BLaER1 (cell line): Measurements from ENCODE around the gene EGF.
A peak's percentile ranks its signal among the peaks of the same experiment; 100 is the strongest.

Experiments
- H3K27ac ChIP-seq: shearing (Covaris generic); formaldehyde crosslinking; 2 replicates; pipeline ENCODE4 v1.8.1; 2022
- H3K27me3 ChIP-seq: shearing (Covaris generic); formaldehyde crosslinking; 2 replicates; pipeline ENCODE4 v1.8.1; 2022
- H3K36me3 ChIP-seq: shearing (Covaris generic); formaldehyde crosslinking; 2 replicates; pipeline ENCODE4 v1.8.1; 2022
- H3K4me1 ChIP-seq: shearing (Covaris generic); formaldehyde crosslinking; 2 replicates; pipeline ENCODE4 v1.8.1; 2022
- H3K4me2 ChIP-seq: shearing (Covaris generic); formaldehyde crosslinking; 2 replicates; pipeline ENCODE4 v1.8.1; 2022
- H3K4me3 ChIP-seq: shearing (Covaris generic); formaldehyde crosslinking; 2 replicates; pipeline ENCODE4 v1.8.1; 2022
- H3K9ac ChIP-seq: shearing (Covaris generic); formaldehyde crosslinking; 2 replicates; pipeline ENCODE4 v1.8.1; 2022
- H3K9me3 ChIP-seq: shearing (Covaris generic); formaldehyde crosslinking; 2 replicates; pipeline ENCODE4 v1.8.1; 2022
- H4K20me1 ChIP-seq: shearing (Covaris generic); formaldehyde crosslinking; 2 replicates; pipeline ENCODE4 v1.8.1; 2022
- Cebpa-rat ChIP-seq: shearing (Covaris generic); IDR thresholded peaks from 2 replicates; pipeline ENCODE4 v1.8.1; 2022

EGF gene

GRCh38 chr4:110005461-110006056 is 92.9 kb downstream of the EGF start:
- Histone ChIP-seq H3K4me3 (no peak overlapping the region), H3K9me3 (no peaks in the 10 kb centered on the region)

DNA sequence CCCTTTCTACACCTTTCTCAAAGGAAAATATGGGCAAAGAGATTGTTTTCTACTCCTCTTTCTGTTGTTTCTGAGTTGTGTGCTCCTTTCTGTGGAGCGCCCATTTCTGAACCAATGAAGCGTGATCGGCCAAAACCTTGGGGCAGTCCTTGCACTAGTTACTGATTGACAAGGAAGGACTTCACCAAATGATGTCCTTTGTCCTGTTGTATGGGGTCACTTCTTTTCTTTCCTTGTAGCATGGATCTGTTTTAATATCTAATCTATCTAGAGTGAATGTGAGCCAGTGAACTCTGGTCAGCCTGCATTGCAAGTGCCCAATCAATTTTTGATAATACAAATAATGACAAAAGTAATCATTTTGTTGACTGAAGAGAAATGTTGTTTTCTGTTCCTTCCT is 94.5 kb downstream of the EGF start:
- no peaks in the 10 kb centered on the region for H4K20me1 ChIP-seq
- H3K27me3 ChIP-seq = no peaks in the 10 kb centered on the region
- H3K9me3 ChIP-seq = no peaks in the 10 kb centered on the region
- H3K9ac ChIP-seq = no peak overlapping the region
- no peak for TF ChIP-seq Cebpa-rat
- H3K27ac ChIP-seq = no peak overlapping the region
- 0 out of 2 replicates have a peak overlapping the region, but pooled peaks have one; percentile 18 for H3K4me2 ChIP-seq
- no peaks in the 10 kb centered on the region for H3K36me3 ChIP-seq
- no peak overlapping the region for H3K4me3 ChIP-seq
- peaks cover 18% of the 10 kb centered on the region for H3K4me1 ChIP-seq

More at GRCh38 chr4:110005461-110006056, 92.9 kb downstream of the EGF start:
- H3K27me3 ChIP-seq = no peaks in the 10 kb centered on the region
- TF ChIP-seq Cebpa-rat = no peak
- no peak overlapping the region for H3K9ac ChIP-seq
- H3K36me3 ChIP-seq = no peaks in the 10 kb centered on the region
- H3K4me2 ChIP-seq = no peak overlapping the region; the same call in 1 of the 2 replicates
- H4K20me1 ChIP-seq = no peaks in the 10 kb centered on the region
- peaks cover 18% of the 10 kb centered on the region for H3K4me1 ChIP-seq
- H3K27ac ChIP-seq = no peak overlapping the region

GRCh38 chr4:110008540-110008939 is 95.9 kb downstream of the EGF start:
- Histone ChIP-seq H3K9me3 (no peaks in the 10 kb centered on the region), H3K27me3 (no peaks in the 10 kb centered on the region), H4K20me1 (no peaks in the 10 kb centered on the region), H3K9ac (no peak overlapping the region), H3K36me3 (no peaks in the 10 kb centered on the region), H3K27ac (no peak overlapping the region), H3K4me2 (no peak overlapping the region), H3K4me3 (no peak overlapping the region), H3K4me1 (peaks cover 18% of the 10 kb centered on the region)
- no peak for TF ChIP-seq Cebpa-rat

GRCh38 chr4:110009550-110009949 is 96.9 kb downstream of the EGF start:
- Histone ChIP-seq H3K4me3 (no peak overlapping the region), H3K27ac (no peak overlapping the region), H3K27me3 (no peaks in the 10 kb centered on the region), H4K20me1 (no peaks in the 10 kb centered on the region), H3K36me3 (no peaks in the 10 kb centered on the region), H3K9ac (no peak overlapping the region), H3K4me2 (no peak overlapping the region), H3K4me1 (peaks cover 18% of the 10 kb centered on the region), H3K9me3 (no peaks in the 10 kb centered on the region)
- TF ChIP-seq Cebpa-rat = no peak

DNA sequence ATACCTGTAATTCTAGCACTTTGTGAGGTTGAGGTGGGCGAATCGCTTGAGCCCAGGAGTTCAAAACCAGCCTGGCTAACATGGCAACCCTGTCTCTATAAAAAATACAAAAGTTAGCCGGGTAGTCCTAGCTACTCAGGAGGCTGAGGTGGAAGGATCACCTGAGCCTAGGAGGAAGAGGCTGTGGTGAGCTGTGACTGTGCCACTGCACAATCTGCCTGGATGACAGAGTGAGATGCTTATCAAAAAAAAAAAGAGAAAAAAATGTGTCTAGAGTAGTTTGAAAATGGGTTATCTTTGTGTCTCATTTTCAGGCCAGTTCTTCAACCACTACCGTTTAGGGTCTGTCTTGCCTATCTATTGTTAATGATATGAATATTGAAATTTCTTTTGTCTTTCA is 98.1 kb downstream of the EGF start:
- Histone ChIP-seq H3K27me3 (no peaks in the 10 kb centered on the region), H3K36me3 (no peaks in the 10 kb centered on the region), H3K27ac (no peak overlapping the region), H3K4me2 (no peak overlapping the region), H3K4me1 (peaks cover 16% of the 10 kb centered on the region), H3K4me3 (no peak overlapping the region), H4K20me1 (no peaks in the 10 kb centered on the region), H3K9me3 (no peaks in the 10 kb centered on the region), H3K9ac (no peak overlapping the region)
- TF ChIP-seq Cebpa-rat = no peak

- Histone ChIP-seq H3K27ac (no peak overlapping the region), H3K9ac (no peak overlapping the region), H3K36me3 (no peaks in the 10 kb centered on the region), H3K4me3 (no peak overlapping the region), H3K4me2 (no peak overlapping the region), H3K9me3 (peaks cover 5% of the 10 kb centered on the region; the same call in 1 of the 2 replicates), H3K4me1 (no peaks in the 10 kb centered on the region), H4K20me1 (no peaks in the 10 kb centered on the region), H3K27me3 (no peaks in the 10 kb centered on the region)
- no peak for TF ChIP-seq Cebpa-rat
These were observed 100.2 kb downstream of the EGF start for GRCh38 chr4:110012917-110013316.

DNA sequence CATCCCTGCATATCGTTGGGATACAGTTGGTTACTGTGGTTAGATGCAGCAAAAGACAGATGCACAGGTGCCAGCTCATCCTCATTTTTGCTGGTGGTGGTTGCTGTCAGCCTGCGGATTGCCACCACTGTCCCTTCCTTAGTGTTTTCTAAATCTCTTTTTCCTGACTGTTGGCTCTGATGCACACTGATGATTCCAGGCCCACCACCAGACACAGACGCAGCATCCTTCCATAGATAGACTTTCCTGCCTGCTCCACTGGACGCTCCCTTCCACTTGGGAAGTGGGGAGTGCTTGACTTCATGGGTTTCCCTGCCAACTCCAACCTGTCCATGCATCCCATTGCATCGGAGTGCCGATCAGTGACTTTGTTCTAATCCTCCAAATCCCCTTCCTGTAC is 101.5 kb downstream of the EGF start:
- H3K9ac ChIP-seq = no peak overlapping the region
- no peaks in the 10 kb centered on the region for H3K4me1 ChIP-seq
- no peaks in the 10 kb centered on the region for H3K36me3 ChIP-seq
- no peak for TF ChIP-seq Cebpa-rat
- no peak overlapping the region for H3K27ac ChIP-seq
- H4K20me1 ChIP-seq = no peaks in the 10 kb centered on the region
- H3K4me3 ChIP-seq = no peak overlapping the region
- H3K4me2 ChIP-seq = no peak overlapping the region
- H3K27me3 ChIP-seq = no peaks in the 10 kb centered on the region
- H3K9me3 ChIP-seq = peaks cover 5% of the 10 kb centered on the region; the same call in 1 of the 2 replicates

- Histone ChIP-seq H3K27ac (no peak overlapping the region), H3K4me3 (no peak overlapping the region), H3K4me1 (peaks cover 17% of the 10 kb centered on the region), H3K4me2 (no peak overlapping the region), H3K9ac (no peak overlapping the region), H3K27me3 (no peaks in the 10 kb centered on the region), H3K9me3 (peaks cover 5% of the 10 kb centered on the region), H4K20me1 (no peaks in the 10 kb centered on the region), H3K36me3 (no peaks in the 10 kb centered on the region)
- TF ChIP-seq Cebpa-rat = no peak
These were observed 106.5 kb downstream of the EGF start for GRCh38 chr4:110019153-110019552.

- H3K4me3 ChIP-seq = no peak overlapping the region
- no peak overlapping the region for H3K9ac ChIP-seq
- no peak overlapping the region for H3K27ac ChIP-seq
- H3K4me2 ChIP-seq = no peak overlapping the region; the same call in 1 of the 2 replicates
- no peaks in the 10 kb centered on the region for H3K36me3 ChIP-seq
- H3K27me3 ChIP-seq = no peaks in the 10 kb centered on the region
- TF ChIP-seq Cebpa-rat = no peak
- H4K20me1 ChIP-seq = no peaks in the 10 kb centered on the region
- H3K9me3 ChIP-seq = peaks cover 5% of the 10 kb centered on the region
- H3K4me1 ChIP-seq = peaks cover 17% of the 10 kb centered on the region
These were observed 107.5 kb downstream of the EGF start for GRCh38 chr4:110020139-110020538.

GRCh38 chr4:110020646-110021443 is 108.2 kb downstream of the EGF start:
- peak overlapping the region; percentile 40 for H3K4me2 ChIP-seq

More at GRCh38 chr4:110020646-110021443, 108.2 kb downstream of the EGF start:
- no peaks in the 10 kb centered on the region for H3K36me3 ChIP-seq
- no peak overlapping the region for H3K9ac ChIP-seq
- no peak overlapping the region for H3K4me3 ChIP-seq
- no peak for TF ChIP-seq Cebpa-rat
- H4K20me1 ChIP-seq = no peaks in the 10 kb centered on the region
- peaks cover 17% of the 10 kb centered on the region for H3K4me1 ChIP-seq
- no peaks in the 10 kb centered on the region for H3K27me3 ChIP-seq
- no peak overlapping the region for H3K27ac ChIP-seq
- peaks cover 5% of the 10 kb centered on the region for H3K9me3 ChIP-seq
